CD14-positive monocyte (primary cell): Measurements from ENCODE around the gene ZNF816. TPM values are rescaled to one million over a fixed set of nuclear protein-coding genes. Genes with fewer than 3 reads are reported as not detected.
"Not testable (repeated sequence)": the region's sequence is repeated elsewhere in the genome, so short reads cannot be mapped to it uniquely, and the experiment has no call there.

Experiments
- DNase-seq, 3 donors: peaks; one replicate each; pipeline ENCODE4 v3.0.0-alpha.2; 2011 to 2022
- H2AFZ ChIP-seq: 2 replicates; pipeline ENCODE4 v1.6.0; 2012; ENCODE audit warnings: mild to moderate bottlenecking, low read depth, low read length, inconsistent platforms; ENCODE audit not compliant: insufficient read depth, poor library complexity, severe bottlenecking
- H3K27ac ChIP-seq, 2 donors: 1 replicate in 1 of 2; 2 replicates in 1 of 2; pipeline ENCODE4 v1.5.1; 2012 to 2013; ENCODE audit warnings: low read length in 2 of 2, control low read depth in 1 of 2, inconsistent platforms in 1 of 2, low read depth in 1 of 2, mild to moderate bottlenecking in 1 of 2
- H3K27me3 ChIP-seq, 2 donors: one replicate each; pipeline versions ENCODE4 v1.6.0 to v1.6.1; 2011 to 2013; ENCODE audit warnings: low read length in 2 of 2; ENCODE audit not compliant: control insufficient read depth in 2 of 2, insufficient read depth in 2 of 2
- H3K36me3 ChIP-seq, 2 donors: replicated peaks in 1 of 2; 1 replicate in 1 of 2; 2 replicates in 1 of 2; pipeline versions ENCODE4 v1.5.1 to v1.6.1; 2012 to 2013; ENCODE audit warnings: low read length in 2 of 2, control low read depth in 1 of 2, inconsistent platforms in 1 of 2, mild to moderate bottlenecking in 1 of 2; ENCODE audit not compliant: insufficient read depth in 2 of 2, control insufficient read depth in 1 of 2
- H3K4me1 ChIP-seq, 2 donors: 1 replicate in 1 of 2; 2 replicates in 1 of 2; pipeline versions ENCODE4 v1.5.1 to v1.6.1; 2012 to 2013; ENCODE audit warnings: low read length in 2 of 2, control low read depth in 1 of 2, inconsistent platforms in 1 of 2, mild to moderate bottlenecking in 1 of 2, moderate library complexity in 1 of 2; ENCODE audit not compliant: insufficient read depth in 2 of 2, control insufficient read depth in 1 of 2
- H3K4me2 ChIP-seq: replicated peaks from 2 replicates; pipeline ENCODE3; 2012; ENCODE audit warnings: low read length, moderate library complexity, mild to moderate bottlenecking; ENCODE audit not compliant: poor library complexity, severe bottlenecking; ENCODE audit errors: extremely low read depth
- H3K4me3 ChIP-seq, 3 experiments: fragments of 200-600 bp in 1 of 3; sonication (generic) in 1 of 3; replicated peaks in 1 of 3; 1 replicate in 2 of 3; 2 replicates in 1 of 3; pipeline ENCODE4 v1.5.1; 2011 to 2013; ENCODE audit warnings: low read length in 3 of 3, mild to moderate bottlenecking in 3 of 3, control low read depth in 2 of 3, low read depth in 2 of 3, inconsistent platforms in 1 of 3, moderate library complexity in 1 of 3
- H3K79me2 ChIP-seq: 2 replicates; pipeline ENCODE4 v1.6.0; 2012; ENCODE audit warnings: mild to moderate bottlenecking, control low read depth, inconsistent platforms, low read length, moderate library complexity; ENCODE audit not compliant: insufficient read depth
- H3K9ac ChIP-seq: 2 replicates; pipeline ENCODE4 v1.6.0; 2017; ENCODE audit warnings: low read length, mild to moderate bottlenecking; ENCODE audit not compliant: insufficient read depth, poor library complexity, severe bottlenecking
- H3K9me3 ChIP-seq, 2 donors: replicated peaks in 1 of 2; 1 replicate in 1 of 2; 2 replicates in 1 of 2; pipeline versions ENCODE4 v1.5.1 to v1.6.1; 2012 to 2013; ENCODE audit warnings: low read length in 2 of 2, control low read depth in 1 of 2; ENCODE audit not compliant: control insufficient read depth in 1 of 2, insufficient read depth in 1 of 2
- H4K20me1 ChIP-seq: 2 replicates; pipeline ENCODE4 v1.6.0; 2012; ENCODE audit warnings: mild to moderate bottlenecking, low read length, control low read depth, moderate library complexity; ENCODE audit not compliant: insufficient read depth
- H3K27ac Mint-ChIP-seq, 7 donors: one replicate each; pipeline ENCODE4 v1.8.0; 2020; ENCODE audit warnings: mild to moderate bottlenecking in 7 of 7, mixed read lengths in 7 of 7, moderate library complexity in 6 of 7, inconsistent platforms in 2 of 7
- H3K27me3 Mint-ChIP-seq, 3 donors: one replicate each; pipeline ENCODE4 v1.8.0; 2021 to 2022; ENCODE audit warnings: low read depth in 3 of 3, mild to moderate bottlenecking in 3 of 3, mixed read lengths in 3 of 3, moderate library complexity in 3 of 3, inconsistent platforms in 1 of 3
- H3K36me3 Mint-ChIP-seq, 2 donors: one replicate each; pipeline ENCODE4 v1.8.0; 2020; ENCODE audit warnings: mixed read lengths in 2 of 2, inconsistent platforms in 1 of 2, mild to moderate bottlenecking in 1 of 2
- H3K4me1 Mint-ChIP-seq: one replicate; pipeline ENCODE4 v1.8.0; 2020; ENCODE audit warnings: mild to moderate bottlenecking, mixed read lengths
- H3K4me3 Mint-ChIP-seq, 2 donors: one replicate each; pipeline ENCODE4 v1.8.0; 2020; ENCODE audit warnings: mild to moderate bottlenecking in 2 of 2, mixed read lengths in 2 of 2, moderate library complexity in 1 of 2
- H3K9me3 Mint-ChIP-seq, 7 donors: one replicate each; pipeline ENCODE4 v1.8.0; 2020 to 2022; ENCODE audit warnings: mixed read lengths in 7 of 7, mild to moderate bottlenecking in 6 of 7, moderate library complexity in 6 of 7, inconsistent platforms in 2 of 7
- WGBS: methylation state at CpG from one replicate; pipeline ENCODE4 v1.1.5; 2013; ENCODE audit warnings: missing lambda C conversion rate; ENCODE audit not compliant: insufficient coverage; 5-methylcytosine and 5-hydroxymethylcytosine counted together
- intact Hi-C, 2 donors: fragments of 100-400 bp; cut with micrococcal nuclease; formaldehyde crosslinking; loops; one replicate each; pipeline versions ENCODE4 v1.15.0 to v1.15.1; 2023
- polyA plus RNA-seq, 3 donors: library from polyadenylated mRNA; depleted of rRNA in 1 of 3; unstranded in 2 of 3; stranded (reverse) in 1 of 3; fragments of 300-500 nt in 2 of 3; fragments of >200 nt in 1 of 3; fragmentation: Illumina TruSeq in 2 of 3; gene quantifications; 1 replicate in 2 of 3; 2 replicates in 1 of 3; pipeline ENCODE4 v1.2.3, GENCODE V29; 2012 to 2021
- TF ChIP-seq, protein P1 (sequence below): fragments of 200-600 bp; IDR thresholded peaks from one replicate; pipeline ENCODE4 v1.8.0; 2022; ENCODE audit warnings: antibody characterized with exemption, mild to moderate bottlenecking

ZNF816 gene
- polyA plus RNA-seq, 3 donors: 1.4 to 4.3 (median 2.0) TPM

DNA sequence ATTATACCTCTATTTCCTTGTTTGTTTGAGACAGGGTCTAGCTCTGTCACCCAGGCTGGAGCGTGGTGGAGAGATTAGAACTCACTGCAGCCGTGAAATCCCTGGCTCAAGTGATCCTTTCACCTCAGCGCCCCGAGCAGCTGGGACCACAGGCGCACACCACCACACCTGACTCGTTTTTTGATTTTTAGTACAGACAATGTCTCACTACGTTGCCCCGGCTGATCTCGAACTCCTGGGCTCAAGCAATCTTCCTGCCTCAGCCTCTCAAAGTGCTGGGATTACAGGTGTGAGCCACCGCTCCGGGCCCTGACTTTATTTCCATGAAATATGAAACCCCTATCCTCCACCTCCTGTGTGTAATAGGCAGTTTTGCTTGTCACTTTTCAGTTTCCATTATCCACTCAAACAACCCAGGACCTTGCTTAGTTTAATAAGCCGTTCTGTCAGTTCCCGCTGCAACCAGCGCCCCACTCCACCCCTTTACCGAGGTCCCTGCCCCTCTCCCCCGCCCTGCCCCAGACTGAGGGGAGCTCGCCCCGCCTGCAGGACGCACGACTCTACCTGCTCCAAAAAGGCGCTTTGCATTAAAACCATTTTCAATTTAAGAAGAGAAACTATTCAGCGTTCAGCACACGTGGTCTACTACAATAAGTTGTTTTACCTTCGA is 16.9 kb downstream of the ZNF816 start:
- Histone ChIP-seq H3K9me3 (peaks cover 54% of the 10 kb centered on the region in 2 donors), H3K4me2 (no peak overlapping the region), H3K27me3 (no peaks in the 10 kb centered on the region), H3K4me3 (no peak overlapping the region), H3K79me2 (peaks cover 14% of the 10 kb centered on the region), H4K20me1 (no peaks in the 10 kb centered on the region), H3K36me3 (peaks cover 3 to 18% of the 10 kb centered on the region in 2 donors), H2AFZ (no peak overlapping the region), H3K4me1 (peaks cover 15 to 21% of the 10 kb centered on the region in 2 donors), H3K9ac (no peak overlapping the region), H3K27ac (no peak overlapping the region)
- Mint-ChIP-seq H3K27ac (no peak overlapping the region), H3K9me3 (peaks cover 38 to 72% (median 69%) of the 10 kb centered on the region in 7 donors), H3K4me1 (peaks cover 27% of the 10 kb centered on the region), H3K36me3 (peaks cover 7 to 9% of the 10 kb centered on the region in 2 donors), H3K4me3 (peak overlapping the region in 1 of 2 donors; percentile 32), H3K27me3 (peaks cover 3 to 10% (median 9%) of the 10 kb centered on the region in 3 donors)
- no peak for DNase-seq
- WGBS: 93% methylated on average over 15 of the region's 24 CpGs
- TF ChIP-seq, protein P1, sequence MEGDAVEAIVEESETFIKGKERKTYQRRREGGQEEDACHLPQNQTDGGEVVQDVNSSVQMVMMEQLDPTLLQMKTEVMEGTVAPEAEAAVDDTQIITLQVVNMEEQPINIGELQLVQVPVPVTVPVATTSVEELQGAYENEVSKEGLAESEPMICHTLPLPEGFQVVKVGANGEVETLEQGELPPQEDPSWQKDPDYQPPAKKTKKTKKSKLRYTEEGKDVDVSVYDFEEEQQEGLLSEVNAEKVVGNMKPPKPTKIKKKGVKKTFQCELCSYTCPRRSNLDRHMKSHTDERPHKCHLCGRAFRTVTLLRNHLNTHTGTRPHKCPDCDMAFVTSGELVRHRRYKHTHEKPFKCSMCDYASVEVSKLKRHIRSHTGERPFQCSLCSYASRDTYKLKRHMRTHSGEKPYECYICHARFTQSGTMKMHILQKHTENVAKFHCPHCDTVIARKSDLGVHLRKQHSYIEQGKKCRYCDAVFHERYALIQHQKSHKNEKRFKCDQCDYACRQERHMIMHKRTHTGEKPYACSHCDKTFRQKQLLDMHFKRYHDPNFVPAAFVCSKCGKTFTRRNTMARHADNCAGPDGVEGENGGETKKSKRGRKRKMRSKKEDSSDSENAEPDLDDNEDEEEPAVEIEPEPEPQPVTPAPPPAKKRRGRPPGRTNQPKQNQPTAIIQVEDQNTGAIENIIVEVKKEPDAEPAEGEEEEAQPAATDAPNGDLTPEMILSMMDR: no peak
- intact Hi-C loops: loop anchor here in 1 of 2 donors (10.0 kb wide), 1 partner anchor 161 kb away; the partner anchor contains the start of gene ZNF600

DNA sequence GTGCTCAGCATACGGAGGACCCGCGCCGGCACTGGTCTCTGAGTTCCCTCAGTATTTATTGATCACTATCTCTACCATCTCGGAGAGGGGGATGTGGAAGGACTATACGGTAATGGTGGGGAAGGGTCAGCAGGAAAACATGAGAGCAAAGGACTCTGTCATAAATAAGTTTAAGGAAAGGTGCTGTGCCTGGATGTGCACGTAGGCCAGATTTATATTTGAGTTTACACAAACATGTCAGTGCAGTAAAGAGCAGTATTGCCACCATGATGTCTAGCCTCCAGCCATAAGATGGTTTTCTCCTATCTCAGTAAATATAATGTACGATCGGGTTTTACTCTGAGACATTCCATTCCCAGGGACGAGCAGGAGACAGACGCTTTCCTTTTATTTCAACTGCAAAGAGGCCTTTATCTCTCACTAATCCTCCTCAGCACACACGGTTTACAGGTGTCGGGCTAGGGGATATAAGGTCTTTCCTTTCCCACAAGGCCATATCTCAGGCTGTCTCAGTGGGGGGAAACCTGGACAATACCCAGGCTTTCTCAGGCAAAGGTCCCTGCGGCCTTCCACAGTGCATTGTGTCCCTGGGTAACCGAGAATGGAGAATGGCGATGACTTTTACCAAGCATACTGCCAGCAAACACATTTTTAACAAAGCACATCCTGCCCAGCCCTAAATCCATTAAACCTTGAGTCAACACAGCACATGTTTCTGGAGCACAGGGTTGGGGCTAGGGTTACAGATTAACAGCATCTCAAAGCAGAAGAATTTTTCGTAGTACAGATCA is 17.8 kb downstream of the ZNF816 start:
- H3K27ac ChIP-seq, H3K4me2 ChIP-seq, H3K9ac ChIP-seq, H3K36me3 ChIP-seq, H4K20me1 ChIP-seq, H3K4me3 Mint-ChIP-seq, H3K36me3 Mint-ChIP-seq, H3K27me3 ChIP-seq, H3K27me3 Mint-ChIP-seq, H3K27ac Mint-ChIP-seq, H3K4me3 ChIP-seq, H2AFZ ChIP-seq, DNase-seq: not testable (repeated sequence)
- intact Hi-C loops: loop anchor here in 1 of 2 donors (5.0 to 10.0 kb wide), 2 partner anchors 160 to 252 kb away; partner anchors contain the start of gene ZNF600
- Mint-ChIP-seq H3K4me1 (peaks cover 29% of the 10 kb centered on the region), H3K9me3 (peaks cover 29 to 63% (median 60%) of the 10 kb centered on the region in 7 donors)
- 100% methylated on average over 5 of the region's 17 CpGs for WGBS
- H3K4me1 ChIP-seq: peaks cover 17 to 27% of the 10 kb centered on the region in 2 donors
- H3K9me3 ChIP-seq: peaks cover 45 to 54% of the 10 kb centered on the region in 2 donors
- peaks cover 23% of the 10 kb centered on the region for H3K79me2 ChIP-seq
